Panc1 (cell line): ENCODE measurements around the gene D2HGDH. TPM values are rescaled to one million over a fixed set of nuclear protein-coding genes. Genes with fewer than 3 reads are reported as not detected.

Source experiments
- ATAC-seq: fragments of 200-7000 bp; cut with Tn5 transposase; 2 replicates; pipeline ENCODE4 v1.9.1; 2020; ENCODE audit warnings: mild to moderate bottlenecking, moderate library complexity
- BruUV-seq: library from RNA; stranded (reverse); fragments of 400-500 nt; replicated peaks from 2 replicates; lab custom pipeline; 2021; lab: Mats Ljungman, UMichigan
- CTCF ChIA-PET: fragments of 300-600 bp; sonication (Branson Sonifier 250); formaldehyde crosslinking; loops from one replicate; lab custom pipeline; 2022; ENCODE audit warnings: antibody characterized with exemption; lab: Charles Lee
- POLR2A ChIA-PET: fragments of 300-600 bp; sonication (Branson Sonifier 250); formaldehyde crosslinking; loops from one replicate; lab custom pipeline; 2022; ENCODE audit warnings: antibody characterized with exemption; lab: Charles Lee
- DNase-seq: peaks from one replicate; pipeline ENCODE4 v3.0.0-alpha.2; 2010; ENCODE audit warnings: low read depth, low spot score
- H3K27ac ChIP-seq: 2 replicates; pipeline ENCODE4 v1.5.1; 2011; ENCODE audit warnings: mild to moderate bottlenecking, low read length, inconsistent platforms
- H3K27me3 ChIP-seq: fragments of 200-500 bp; sonication (Bioruptor generic); 2 replicates; pipeline ENCODE4 v1.6.0; 2014; ENCODE audit warnings: low read length, inconsistent platforms; ENCODE audit not compliant: control insufficient read depth, insufficient read depth
- H3K36me3 ChIP-seq: fragments of 200-500 bp; sonication (Bioruptor generic); 2 replicates; pipeline ENCODE4 v1.5.1; 2014; ENCODE audit warnings: inconsistent platforms, mild to moderate bottlenecking, low read length, moderate library complexity; ENCODE audit not compliant: control insufficient read depth, insufficient read depth
- H3K4me1 ChIP-seq: 2 replicates; pipeline ENCODE4 v1.5.1; 2011; ENCODE audit warnings: inconsistent platforms, mild to moderate bottlenecking, low read length, moderate library complexity; ENCODE audit not compliant: control insufficient read depth, insufficient read depth
- H3K4me3 ChIP-seq, 2 experiments: 2 replicates each; pipeline ENCODE4 v1.5.1; 2011 to 2012; ENCODE audit warnings: low read depth in 2 of 2, low read length in 2 of 2, mild to moderate bottlenecking in 2 of 2, inconsistent platforms in 1 of 2, moderate library complexity in 1 of 2
- H3K9me3 ChIP-seq: fragments of 200-500 bp; sonication (Bioruptor generic); 2 replicates; pipeline ENCODE4 v1.5.1; 2014; ENCODE audit warnings: low read depth, mild to moderate bottlenecking, inconsistent platforms, low read length, moderate library complexity; ENCODE audit not compliant: control insufficient read depth, insufficient read depth
- POLR2AphosphoS5 ChIP-seq: IDR thresholded peaks from 2 replicates; pipeline ENCODE4 v1.6.1; 2012; ENCODE audit warnings: mild to moderate bottlenecking, low read depth, low read length, moderate library complexity
- SIN3A ChIP-seq: IDR thresholded peaks from 2 replicates; pipeline ENCODE4 v1.6.1; 2012; ENCODE audit warnings: low read depth, mild to moderate bottlenecking, low read length, moderate library complexity, borderline replicate concordance; ENCODE audit not compliant: insufficient read depth
- TCF7L2 ChIP-seq: IDR thresholded peaks from 2 replicates; pipeline ENCODE4 v1.6.1; 2011; ENCODE audit warnings: mild to moderate bottlenecking, low read depth, low read length, inconsistent platforms
- in situ Hi-C: cut with HindIII; loops from 2 replicates; pipeline ENCODE4 v1.10.0; 2016; ENCODE audit warnings: low sequenced_read_pairs, low pct_unique_long_range_greater_than_20kb
- intact Hi-C: fragments of 100-400 bp; cut with micrococcal nuclease; formaldehyde crosslinking; loops from one replicate; pipeline ENCODE4 v1.10.0; 2022; ENCODE audit not compliant: unreplicated experiment
- total RNA-seq: library from RNA; stranded (reverse); gene quantifications from one replicate; pipeline ENCODE4 v1.2.1, GENCODE V29; 2021; ENCODE audit not compliant: unreplicated experiment
- TF ChIP-seq, protein P1 (sequence below), 2 experiments: IDR thresholded peaks; 2 replicates each; pipeline ENCODE4 v1.6.1; 2011 to 2012; ENCODE audit warnings: low read depth in 2 of 2, control low read depth in 1 of 2, low read length in 1 of 2, mild to moderate bottlenecking in 1 of 2, moderate library complexity in 1 of 2; ENCODE audit not compliant: insufficient read depth in 1 of 2
- TF ChIP-seq, protein P2 (sequence below): fragments of 450-650 bp; IDR thresholded peaks from 2 replicates; pipeline ENCODE4 v1.5.1; 2017; ENCODE audit warnings: mild to moderate bottlenecking

Gene D2HGDH
- total RNA-seq, 1 experiment from 2014 or later, result 53.0 TPM

DNA sequence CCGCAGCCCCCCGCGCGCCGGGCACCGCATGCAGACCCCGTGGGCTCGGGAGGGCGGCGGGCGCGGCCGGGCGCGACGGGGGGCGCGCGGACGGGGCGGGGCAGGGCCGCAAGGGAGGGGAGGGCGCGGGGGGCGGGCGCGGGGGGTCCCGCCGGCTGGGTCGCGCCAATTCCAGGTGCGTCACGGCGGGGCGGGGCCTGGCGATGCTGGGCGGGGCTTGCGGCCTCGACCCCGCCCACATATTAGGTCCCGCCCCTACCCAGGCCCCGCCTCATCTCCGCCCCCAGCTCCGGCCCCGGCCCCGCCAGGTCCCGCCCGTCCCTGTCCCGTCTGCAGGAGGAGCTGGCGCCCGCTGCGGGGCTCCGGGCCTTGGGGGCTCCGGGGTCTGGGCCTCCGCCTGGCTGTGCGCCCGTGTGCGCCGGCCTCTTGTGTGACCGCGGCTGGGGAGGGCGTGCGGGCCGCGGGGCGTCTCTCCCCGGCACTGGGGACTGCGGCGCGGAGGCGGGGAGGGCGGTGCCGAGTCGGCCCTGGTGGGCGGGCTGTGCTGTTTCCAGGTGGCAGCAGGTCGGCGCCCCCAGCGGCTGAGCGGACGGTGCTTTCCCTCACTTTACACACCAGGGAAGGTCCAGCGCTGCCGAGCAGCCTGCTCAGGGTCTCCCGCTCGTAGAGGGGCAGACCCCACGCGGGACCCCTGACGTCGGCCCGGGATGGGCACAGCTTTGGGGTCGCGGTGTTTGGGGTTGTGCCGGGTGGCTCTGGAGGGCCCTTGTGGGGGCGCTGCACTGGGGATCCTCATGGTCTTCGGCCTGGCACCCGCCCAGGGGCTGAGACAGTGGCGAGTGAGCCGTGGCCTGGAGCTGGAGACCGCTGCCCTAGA lies 32.0 kb upstream of the D2HGDH start:
- Histone ChIP-seq H3K27ac (peak overlapping the region; percentile 71), H3K9me3 (no peaks in the 10 kb centered on the region), H3K4me3 (peak overlapping the region; percentile 71 to 77), H3K4me1 (peaks cover 10% of the 10 kb centered on the region), H3K27me3 (no peaks in the 10 kb centered on the region), H3K36me3 (no peaks in the 10 kb centered on the region; the same call in 1 of the 2 replicates)
- ChIA-PET POLR2A (interaction anchor here (0.6 to 1.2 kb wide), 4 partner anchors 12 to 664 kb away, joined by 4 to 20 read pairs (median 10); partner anchors contain the start of gene DTYMK), CTCF (no interaction called here)
- no TSS peak for BruUV-seq
- in situ Hi-C loops, result no loop called here
- DNase-seq (no peak), ATAC-seq (peak; percentile 86)
- intact Hi-C loops, result no loop called here
- TF ChIP-seq TCF7L2 (no peak), SIN3A (no peak), POLR2AphosphoS5 (no peak)
- TF ChIP-seq, protein P1, sequence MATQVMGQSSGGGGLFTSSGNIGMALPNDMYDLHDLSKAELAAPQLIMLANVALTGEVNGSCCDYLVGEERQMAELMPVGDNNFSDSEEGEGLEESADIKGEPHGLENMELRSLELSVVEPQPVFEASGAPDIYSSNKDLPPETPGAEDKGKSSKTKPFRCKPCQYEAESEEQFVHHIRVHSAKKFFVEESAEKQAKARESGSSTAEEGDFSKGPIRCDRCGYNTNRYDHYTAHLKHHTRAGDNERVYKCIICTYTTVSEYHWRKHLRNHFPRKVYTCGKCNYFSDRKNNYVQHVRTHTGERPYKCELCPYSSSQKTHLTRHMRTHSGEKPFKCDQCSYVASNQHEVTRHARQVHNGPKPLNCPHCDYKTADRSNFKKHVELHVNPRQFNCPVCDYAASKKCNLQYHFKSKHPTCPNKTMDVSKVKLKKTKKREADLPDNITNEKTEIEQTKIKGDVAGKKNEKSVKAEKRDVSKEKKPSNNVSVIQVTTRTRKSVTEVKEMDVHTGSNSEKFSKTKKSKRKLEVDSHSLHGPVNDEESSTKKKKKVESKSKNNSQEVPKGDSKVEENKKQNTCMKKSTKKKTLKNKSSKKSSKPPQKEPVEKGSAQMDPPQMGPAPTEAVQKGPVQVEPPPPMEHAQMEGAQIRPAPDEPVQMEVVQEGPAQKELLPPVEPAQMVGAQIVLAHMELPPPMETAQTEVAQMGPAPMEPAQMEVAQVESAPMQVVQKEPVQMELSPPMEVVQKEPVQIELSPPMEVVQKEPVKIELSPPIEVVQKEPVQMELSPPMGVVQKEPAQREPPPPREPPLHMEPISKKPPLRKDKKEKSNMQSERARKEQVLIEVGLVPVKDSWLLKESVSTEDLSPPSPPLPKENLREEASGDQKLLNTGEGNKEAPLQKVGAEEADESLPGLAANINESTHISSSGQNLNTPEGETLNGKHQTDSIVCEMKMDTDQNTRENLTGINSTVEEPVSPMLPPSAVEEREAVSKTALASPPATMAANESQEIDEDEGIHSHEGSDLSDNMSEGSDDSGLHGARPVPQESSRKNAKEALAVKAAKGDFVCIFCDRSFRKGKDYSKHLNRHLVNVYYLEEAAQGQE (IDR thresholded peaks at IDR 0.05; ENCODE audit: insufficient read depth in 1 of 2, low read depth in 2 of 2, low read length in 1 of 2), result no peak
- TF ChIP-seq, protein P2, sequence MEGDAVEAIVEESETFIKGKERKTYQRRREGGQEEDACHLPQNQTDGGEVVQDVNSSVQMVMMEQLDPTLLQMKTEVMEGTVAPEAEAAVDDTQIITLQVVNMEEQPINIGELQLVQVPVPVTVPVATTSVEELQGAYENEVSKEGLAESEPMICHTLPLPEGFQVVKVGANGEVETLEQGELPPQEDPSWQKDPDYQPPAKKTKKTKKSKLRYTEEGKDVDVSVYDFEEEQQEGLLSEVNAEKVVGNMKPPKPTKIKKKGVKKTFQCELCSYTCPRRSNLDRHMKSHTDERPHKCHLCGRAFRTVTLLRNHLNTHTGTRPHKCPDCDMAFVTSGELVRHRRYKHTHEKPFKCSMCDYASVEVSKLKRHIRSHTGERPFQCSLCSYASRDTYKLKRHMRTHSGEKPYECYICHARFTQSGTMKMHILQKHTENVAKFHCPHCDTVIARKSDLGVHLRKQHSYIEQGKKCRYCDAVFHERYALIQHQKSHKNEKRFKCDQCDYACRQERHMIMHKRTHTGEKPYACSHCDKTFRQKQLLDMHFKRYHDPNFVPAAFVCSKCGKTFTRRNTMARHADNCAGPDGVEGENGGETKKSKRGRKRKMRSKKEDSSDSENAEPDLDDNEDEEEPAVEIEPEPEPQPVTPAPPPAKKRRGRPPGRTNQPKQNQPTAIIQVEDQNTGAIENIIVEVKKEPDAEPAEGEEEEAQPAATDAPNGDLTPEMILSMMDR, result no peak; the same call in 1 of the 2 replicates

DNA sequence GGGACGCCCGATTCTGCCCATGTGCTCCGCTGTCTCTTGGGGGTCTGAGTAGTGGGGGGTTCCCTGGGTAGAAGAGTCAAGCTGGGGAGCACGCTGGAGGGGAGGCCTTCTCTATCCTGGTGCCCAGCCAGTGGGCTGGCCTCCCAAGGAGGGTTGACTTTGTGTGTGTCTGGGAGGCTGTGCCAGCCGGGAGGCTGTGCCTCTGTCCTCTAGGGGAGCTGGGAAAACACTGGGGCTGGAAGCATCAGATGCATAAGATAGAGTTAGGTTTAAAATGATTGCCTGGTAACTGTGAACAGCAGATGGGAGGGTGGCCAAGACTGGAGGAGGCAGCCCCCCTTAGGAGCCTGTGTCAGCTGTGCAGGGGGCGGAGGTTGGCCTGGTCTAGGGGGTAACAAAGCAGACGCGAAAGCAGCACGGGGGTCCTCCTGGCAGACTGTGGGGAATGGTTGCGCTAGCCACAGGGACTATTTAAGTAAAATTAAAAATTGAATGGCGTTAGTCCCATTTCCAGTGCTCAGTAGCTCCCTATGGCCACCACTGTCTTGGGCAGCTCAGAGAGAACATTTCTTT lies 31.3 kb upstream of the D2HGDH start:
- H3K36me3 ChIP-seq, result no peaks in the 10 kb centered on the region; the same call in 1 of the 2 replicates
- ATAC-seq (no peak), DNase-seq (no peak)
- in situ Hi-C loops, result no loop called here
- ChIA-PET CTCF (no interaction called here), POLR2A (no interaction called here)
- peaks cover 10% of the 10 kb centered on the region for H3K4me1 ChIP-seq
- H3K27me3 ChIP-seq, result no peaks in the 10 kb centered on the region
- TF ChIP-seq, protein P2, result no peak
- TF ChIP-seq, protein P1 (IDR thresholded peaks at IDR 0.05; ENCODE audit: insufficient read depth in 1 of 2, low read depth in 2 of 2, low read length in 1 of 2), result no peak
- TF ChIP-seq SIN3A (no peak), TCF7L2 (no peak), POLR2AphosphoS5 (no peak)
- intact Hi-C loops, result no loop called here
- peak overlapping the region; percentile 71 to 77 for H3K4me3 ChIP-seq
- BruUV-seq, result TSS peak; percentile 62
- H3K9me3 ChIP-seq, result no peaks in the 10 kb centered on the region
- peak overlapping the region; percentile 71 for H3K27ac ChIP-seq
